OCI-LY1 (cell line): ENCODE data around the gene DPP3.
A peak's percentile ranks its signal among the peaks of the same experiment; 100 is the strongest.

Source experiments
- CTCF ChIP-seq: fragments of 200-600 bp; sonication (generic), shearing (Covaris generic); IDR thresholded peaks from 2 replicates; pipeline ENCODE4 v1.5.1; 2017; ENCODE audit warnings: mild to moderate bottlenecking, antibody characterized with exemption, low read length, moderate library complexity, mixed read lengths
- EZH2 ChIP-seq: fragments of 200-600 bp; sonication (generic), shearing (Covaris generic); IDR thresholded peaks from 2 replicates; pipeline ENCODE4 v1.8.0; 2017; ENCODE audit warnings: borderline replicate concordance, mixed run types, mild to moderate bottlenecking, antibody characterized with exemption, low read length, moderate library complexity, mixed read lengths

- TF ChIP-seq CTCF = 0 out of 2 replicates have a peak, but pooled peaks have one; percentile 6
- TF ChIP-seq EZH2 = no peak
These were observed 30.2 kb downstream of the DPP3 start, which contains the start of gene BBS1 for GRCh38 chr11:66510271-66510989.
